ENCODE data around the gene LZTS3.

DNA sequence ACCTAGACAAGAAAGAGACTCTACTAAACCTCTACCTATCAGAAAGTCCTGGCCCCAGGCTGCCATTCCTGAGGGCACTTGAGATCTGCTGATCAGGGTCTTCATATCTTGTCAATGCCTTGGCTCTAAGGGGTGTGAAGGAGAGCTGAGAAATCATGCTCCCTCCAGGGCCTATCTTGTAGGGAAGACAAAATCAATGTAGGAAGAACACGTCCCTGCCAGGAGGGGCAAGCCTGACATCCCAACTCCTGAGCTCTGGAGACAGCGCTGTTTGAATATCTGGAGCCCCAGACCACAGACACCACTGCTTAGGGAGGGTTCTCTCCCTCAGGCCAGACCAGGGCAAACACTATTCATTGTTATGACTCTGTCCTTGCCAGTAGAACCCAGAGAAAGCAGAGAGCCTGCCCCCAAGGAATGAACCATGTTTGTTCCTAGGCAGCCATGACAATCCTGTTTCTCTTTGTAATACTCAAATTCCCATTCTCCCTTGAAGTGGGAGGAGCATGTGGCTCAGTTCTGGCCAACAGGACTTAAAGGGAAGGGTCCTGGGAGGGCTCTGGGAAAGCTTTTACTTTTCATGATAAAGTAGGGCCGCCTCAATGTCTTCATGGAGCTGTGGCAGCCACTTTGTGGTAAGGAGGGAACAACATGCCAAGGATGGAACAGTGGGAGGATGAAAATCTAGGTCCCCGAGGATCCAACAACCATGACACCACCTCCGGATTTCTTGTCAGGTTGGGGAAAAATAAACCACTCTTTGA, 11.9 kb downstream of the LZTS3 start:
- no peak for TF ChIP-seq POLR2A (IDR thresholded peaks at IDR 0.05)
- TF ChIP-seq POLR2AphosphoS5 (IDR thresholded peaks at IDR 0.05), result no peak
- TF ChIP-seq CTCF (IDR thresholded peaks at IDR 0.05), result no peak
- TF ChIP-seq EP300 (IDR thresholded peaks at IDR 0.05; ENCODE audit: low read depth), result no peak
